HL-60 (cell line): ENCODE measurements around the gene TUBB4A.

ENCODE experiments used
- DNase-seq, 2 experiments: peaks; one replicate each; pipeline ENCODE4 v3.0.0-alpha.2; 2010 to 2020; ENCODE audit warnings: low read depth in 1 of 2, low spot score in 1 of 2
- H3K27ac ChIP-seq: fragments of 250-450 bp; sonication (Bioruptor Pico); replicated peaks from 2 replicates; pipeline ENCODE4 v1.5.1; 2020; ENCODE audit warnings: mild to moderate bottlenecking, moderate library complexity
- H3K27me3 ChIP-seq: fragments of 250-450 bp; sonication (Bioruptor Pico); 2 replicates; pipeline ENCODE4 v1.5.1; 2021; ENCODE audit warnings: mild to moderate bottlenecking, moderate library complexity; ENCODE audit not compliant: insufficient read depth, poor library complexity, severe bottlenecking
- H3K4me3 ChIP-seq: replicated peaks from 2 replicates; pipeline ENCODE4 v1.5.1; 2011; ENCODE audit warnings: mild to moderate bottlenecking, control low read depth, low read length; ENCODE audit not compliant: insufficient read depth
- GABPA ChIP-seq: IDR thresholded peaks from 2 replicates; pipeline ENCODE4 v1.6.1; 2012; ENCODE audit warnings: low read depth
- POLR2AphosphoS5 ChIP-seq: IDR thresholded peaks from 2 replicates; pipeline ENCODE4 v1.6.1; 2012; ENCODE audit warnings: low read depth
- SPI1 ChIP-seq: IDR thresholded peaks from 2 replicates; pipeline ENCODE4 v1.6.1; 2012; ENCODE audit warnings: low read depth, mild to moderate bottlenecking, borderline replicate concordance
- TF ChIP-seq, protein P1 (sequence below): IDR thresholded peaks from 2 replicates; pipeline ENCODE4 v1.6.1; 2012; ENCODE audit warnings: low read depth; ENCODE audit not compliant: insufficient replicate concordance
- TF ChIP-seq, protein P2 (sequence below): IDR thresholded peaks from one replicate; pipeline ENCODE4 v1.5.1; 2011; ENCODE audit warnings: low read length, control low read depth, inconsistent platforms; ENCODE audit not compliant: insufficient read depth

Gene TUBB4A

DNA sequence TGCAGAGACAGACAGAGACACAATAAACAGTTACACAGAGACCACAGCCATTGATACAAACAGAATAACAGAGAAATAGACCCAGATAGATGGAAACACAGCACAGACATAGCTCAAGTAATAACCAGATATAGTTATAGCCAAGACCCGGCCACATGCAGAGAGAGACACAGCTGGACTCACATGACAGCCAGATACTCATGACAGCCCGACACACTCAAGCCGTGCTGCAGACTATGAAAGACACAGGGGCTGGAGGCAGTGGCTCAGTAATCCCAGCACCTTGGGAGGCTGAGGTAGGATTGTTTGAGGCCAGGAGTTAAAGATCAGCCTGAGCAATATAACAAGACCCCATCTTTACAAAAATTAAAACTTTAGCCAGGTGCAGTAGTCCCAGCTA, 18.9 kb downstream of the TUBB4A start:
- Histone ChIP-seq H3K4me3 (no peak overlapping the region), H3K27me3 (no peaks in the 10 kb centered on the region), H3K27ac (no peak overlapping the region)
- no peak for DNase-seq
- TF ChIP-seq GABPA: no peak
- TF ChIP-seq, protein P1, sequence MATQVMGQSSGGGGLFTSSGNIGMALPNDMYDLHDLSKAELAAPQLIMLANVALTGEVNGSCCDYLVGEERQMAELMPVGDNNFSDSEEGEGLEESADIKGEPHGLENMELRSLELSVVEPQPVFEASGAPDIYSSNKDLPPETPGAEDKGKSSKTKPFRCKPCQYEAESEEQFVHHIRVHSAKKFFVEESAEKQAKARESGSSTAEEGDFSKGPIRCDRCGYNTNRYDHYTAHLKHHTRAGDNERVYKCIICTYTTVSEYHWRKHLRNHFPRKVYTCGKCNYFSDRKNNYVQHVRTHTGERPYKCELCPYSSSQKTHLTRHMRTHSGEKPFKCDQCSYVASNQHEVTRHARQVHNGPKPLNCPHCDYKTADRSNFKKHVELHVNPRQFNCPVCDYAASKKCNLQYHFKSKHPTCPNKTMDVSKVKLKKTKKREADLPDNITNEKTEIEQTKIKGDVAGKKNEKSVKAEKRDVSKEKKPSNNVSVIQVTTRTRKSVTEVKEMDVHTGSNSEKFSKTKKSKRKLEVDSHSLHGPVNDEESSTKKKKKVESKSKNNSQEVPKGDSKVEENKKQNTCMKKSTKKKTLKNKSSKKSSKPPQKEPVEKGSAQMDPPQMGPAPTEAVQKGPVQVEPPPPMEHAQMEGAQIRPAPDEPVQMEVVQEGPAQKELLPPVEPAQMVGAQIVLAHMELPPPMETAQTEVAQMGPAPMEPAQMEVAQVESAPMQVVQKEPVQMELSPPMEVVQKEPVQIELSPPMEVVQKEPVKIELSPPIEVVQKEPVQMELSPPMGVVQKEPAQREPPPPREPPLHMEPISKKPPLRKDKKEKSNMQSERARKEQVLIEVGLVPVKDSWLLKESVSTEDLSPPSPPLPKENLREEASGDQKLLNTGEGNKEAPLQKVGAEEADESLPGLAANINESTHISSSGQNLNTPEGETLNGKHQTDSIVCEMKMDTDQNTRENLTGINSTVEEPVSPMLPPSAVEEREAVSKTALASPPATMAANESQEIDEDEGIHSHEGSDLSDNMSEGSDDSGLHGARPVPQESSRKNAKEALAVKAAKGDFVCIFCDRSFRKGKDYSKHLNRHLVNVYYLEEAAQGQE: no peak
- TF ChIP-seq POLR2AphosphoS5: no peak
- TF ChIP-seq, protein P2, sequence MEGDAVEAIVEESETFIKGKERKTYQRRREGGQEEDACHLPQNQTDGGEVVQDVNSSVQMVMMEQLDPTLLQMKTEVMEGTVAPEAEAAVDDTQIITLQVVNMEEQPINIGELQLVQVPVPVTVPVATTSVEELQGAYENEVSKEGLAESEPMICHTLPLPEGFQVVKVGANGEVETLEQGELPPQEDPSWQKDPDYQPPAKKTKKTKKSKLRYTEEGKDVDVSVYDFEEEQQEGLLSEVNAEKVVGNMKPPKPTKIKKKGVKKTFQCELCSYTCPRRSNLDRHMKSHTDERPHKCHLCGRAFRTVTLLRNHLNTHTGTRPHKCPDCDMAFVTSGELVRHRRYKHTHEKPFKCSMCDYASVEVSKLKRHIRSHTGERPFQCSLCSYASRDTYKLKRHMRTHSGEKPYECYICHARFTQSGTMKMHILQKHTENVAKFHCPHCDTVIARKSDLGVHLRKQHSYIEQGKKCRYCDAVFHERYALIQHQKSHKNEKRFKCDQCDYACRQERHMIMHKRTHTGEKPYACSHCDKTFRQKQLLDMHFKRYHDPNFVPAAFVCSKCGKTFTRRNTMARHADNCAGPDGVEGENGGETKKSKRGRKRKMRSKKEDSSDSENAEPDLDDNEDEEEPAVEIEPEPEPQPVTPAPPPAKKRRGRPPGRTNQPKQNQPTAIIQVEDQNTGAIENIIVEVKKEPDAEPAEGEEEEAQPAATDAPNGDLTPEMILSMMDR: no peak
- no peak for TF ChIP-seq SPI1

DNA sequence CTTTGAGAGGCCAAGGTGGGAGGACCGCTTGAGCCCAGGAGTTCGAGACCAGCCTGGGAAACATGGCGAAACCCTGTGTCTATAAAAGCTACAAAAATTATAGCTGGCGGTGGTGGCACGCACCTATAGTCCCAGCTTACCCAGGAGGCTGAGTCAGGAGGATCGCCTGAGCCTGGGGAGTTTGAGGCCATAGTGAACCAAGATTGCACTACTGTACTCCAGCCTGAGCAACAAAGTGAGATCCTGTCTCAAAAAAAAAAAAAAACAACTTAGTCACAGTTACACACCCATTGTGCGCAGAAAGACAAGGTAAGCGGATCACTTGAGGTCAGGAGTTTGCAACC, 19.8 kb downstream of the TUBB4A start:
- Histone ChIP-seq H3K4me3 (no peak overlapping the region; the same call in 1 of the 2 replicates), H3K27me3 (no peaks in the 10 kb centered on the region), H3K27ac (peak overlapping the region; percentile 90)
- TF ChIP-seq, protein P2: no peak
- no peak for TF ChIP-seq GABPA
- TF ChIP-seq, protein P1: no peak
- TF ChIP-seq SPI1: no peak
- no peak for TF ChIP-seq POLR2AphosphoS5
- no peak for DNase-seq

DNA sequence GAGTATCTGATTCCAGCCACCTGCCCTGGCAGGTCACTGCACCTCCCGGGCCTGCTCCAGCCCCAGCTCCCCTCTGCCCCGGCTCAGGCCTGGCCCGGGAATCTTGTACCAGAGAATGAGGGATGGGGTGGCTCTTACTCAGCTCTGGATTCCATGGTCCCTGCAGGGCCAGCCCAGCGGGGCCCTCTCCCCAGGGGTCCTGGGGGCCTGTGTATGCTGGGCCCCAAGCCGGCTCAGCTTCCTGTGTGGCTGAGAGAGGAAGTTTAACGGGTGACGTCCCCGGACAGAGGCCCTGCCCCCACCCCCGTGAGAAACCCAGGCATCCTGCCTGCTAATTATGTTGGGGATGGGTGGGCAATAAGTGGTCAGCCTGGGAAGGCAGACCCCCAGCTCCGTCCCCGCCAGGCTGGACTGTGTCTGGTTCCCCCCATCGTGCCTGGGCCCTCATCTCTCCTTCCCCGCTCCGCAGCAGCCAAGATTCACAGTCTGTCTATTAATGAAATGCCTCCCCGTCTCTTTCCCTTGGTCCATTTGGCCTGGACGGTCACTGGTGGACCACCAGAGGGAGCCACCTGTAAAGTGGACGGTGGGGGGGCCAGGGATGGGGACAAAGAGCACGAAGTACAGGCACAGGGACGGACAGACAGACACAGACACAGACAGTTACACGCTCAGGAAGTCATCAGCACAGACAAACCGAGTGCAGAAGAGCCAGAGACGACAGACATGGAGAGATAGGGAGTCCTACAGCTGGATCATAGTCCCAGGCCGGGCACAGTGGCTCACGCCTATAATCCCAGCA, 20.4 kb downstream of the TUBB4A start, which contains the start of gene DENND1C:
TSS of gene DENND1C (minus strand) at position 247 of the 802 bp plus-strand sequence. CDS start at position 155, 92 bp downstream.
- Histone ChIP-seq H3K4me3 (peak within 1 kb of the TSS; percentile 65), H3K27me3 (no peaks in the 10 kb centered on the region), H3K27ac (peak within 1 kb of the TSS; percentile 90)
- no peak for TF ChIP-seq GABPA
- TF ChIP-seq POLR2AphosphoS5: no peak
- TF ChIP-seq, protein P2: peak; percentile 11
- TF ChIP-seq, protein P1: peak; percentile 26
- peak; percentile 83 for TF ChIP-seq SPI1
- DNase-seq: peak in 1 of 2 experiments; percentile 77
